Neural progenitor cell (in vitro differentiated cells): Measurements from ENCODE around the gene RAB11FIP3. TPM values are rescaled to one million over a fixed set of nuclear protein-coding genes. Genes with fewer than 3 reads are reported as not detected.

Experiments
- DNase-seq: peaks from one replicate; pipeline ENCODE4 v3.0.0-alpha.2; 2016; ENCODE audit warnings: low spot score
- H2AFZ ChIP-seq: fragments of 200-600 bp; sonication (generic); replicated peaks from 2 replicates; pipeline ENCODE4 v1.6.1; 2016; ENCODE audit warnings: antibody characterized with exemption
- H3F3A ChIP-seq: fragments of 200-600 bp; sonication (generic); 2 replicates; pipeline ENCODE4 v1.6.1; 2016; ENCODE audit warnings: antibody characterized with exemption, low read depth
- H3K27ac ChIP-seq: fragments of 200-600 bp; sonication (generic); 2 replicates; pipeline ENCODE4 v1.5.1; 2016; ENCODE audit warnings: mild to moderate bottlenecking
- H3K27me3 ChIP-seq: fragments of 200-600 bp; sonication (generic); 2 replicates; pipeline ENCODE4 v1.6.1; 2016; ENCODE audit warnings: mild to moderate bottlenecking, moderate library complexity
- H3K36me3 ChIP-seq: fragments of 200-600 bp; sonication (generic); 2 replicates; pipeline ENCODE4 v1.5.1; 2016
- H3K4me1 ChIP-seq: fragments of 200-600 bp; sonication (generic); 2 replicates; pipeline ENCODE4 v1.6.1; 2016; ENCODE audit warnings: mixed run types
- H3K4me2 ChIP-seq: fragments of 200-600 bp; sonication (generic); 2 replicates; pipeline ENCODE4 v1.6.1; 2016
- H3K4me3 ChIP-seq: fragments of 200-600 bp; sonication (generic); 2 replicates; pipeline ENCODE4 v1.5.1; 2016
- H3K79me2 ChIP-seq: fragments of 200-600 bp; sonication (generic); 2 replicates; pipeline ENCODE4 v1.6.1; 2016; ENCODE audit warnings: low read depth
- H3K9ac ChIP-seq: fragments of 200-600 bp; sonication (generic); 2 replicates; pipeline ENCODE4 v1.6.1; 2016
- H3K9me3 ChIP-seq: fragments of 200-600 bp; sonication (generic); 2 replicates; pipeline ENCODE4 v1.5.1; 2016; ENCODE audit warnings: low read depth
- H4K20me1 ChIP-seq: fragments of 200-600 bp; sonication (generic); 2 replicates; pipeline ENCODE4 v1.6.1; 2016; ENCODE audit warnings: low read depth
- H3K27ac Mint-ChIP-seq: 3 replicates; pipeline ENCODE4 v1.8.0; 2021; ENCODE audit warnings: mixed read lengths
- H3K27me3 Mint-ChIP-seq: 2 replicates; pipeline ENCODE4 v1.8.0; 2022; ENCODE audit warnings: low read depth, mild to moderate bottlenecking, inconsistent platforms, moderate library complexity, mixed read lengths; ENCODE audit not compliant: insufficient read depth
- H3K36me3 Mint-ChIP-seq: 3 replicates; pipeline ENCODE4 v1.8.0; 2021; ENCODE audit warnings: mixed read lengths
- H3K4me1 Mint-ChIP-seq: 3 replicates; pipeline ENCODE4 v1.8.0; 2021; ENCODE audit warnings: mixed read lengths
- H3K4me3 Mint-ChIP-seq: 3 replicates; pipeline ENCODE4 v1.8.0; 2021; ENCODE audit warnings: mild to moderate bottlenecking, moderate library complexity, mixed read lengths
- H3K9me3 Mint-ChIP-seq: 3 replicates; pipeline ENCODE4 v1.8.0; 2020; ENCODE audit warnings: mixed read lengths
- EZH2 ChIP-seq: fragments of 200-600 bp; sonication (generic); IDR thresholded peaks from 2 replicates; pipeline ENCODE4 v1.6.1; 2017; ENCODE audit warnings: antibody characterized with exemption, mild to moderate bottlenecking, moderate library complexity
- EZH2phosphoT487 ChIP-seq: fragments of 200-600 bp; sonication (generic); IDR thresholded peaks from 2 replicates; pipeline ENCODE4 v1.6.1; 2017; ENCODE audit warnings: antibody characterized with exemption
- total RNA-seq: library from RNA; depleted of rRNA; stranded (reverse); fragments of >200 nt; gene quantifications from 2 replicates; pipeline ENCODE4 v1.2.3, GENCODE V29; 2015; ENCODE audit warnings: low replicate concordance
- TF ChIP-seq, protein P1 (sequence below): fragments of 200-600 bp; sonication (generic); IDR thresholded peaks from 2 replicates; pipeline ENCODE4 v1.5.1; 2017; ENCODE audit warnings: antibody characterized with exemption, mild to moderate bottlenecking

Gene RAB11FIP3
- total RNA-seq, 1 donor from 2014 or later: 15.5 TPM

DNA sequence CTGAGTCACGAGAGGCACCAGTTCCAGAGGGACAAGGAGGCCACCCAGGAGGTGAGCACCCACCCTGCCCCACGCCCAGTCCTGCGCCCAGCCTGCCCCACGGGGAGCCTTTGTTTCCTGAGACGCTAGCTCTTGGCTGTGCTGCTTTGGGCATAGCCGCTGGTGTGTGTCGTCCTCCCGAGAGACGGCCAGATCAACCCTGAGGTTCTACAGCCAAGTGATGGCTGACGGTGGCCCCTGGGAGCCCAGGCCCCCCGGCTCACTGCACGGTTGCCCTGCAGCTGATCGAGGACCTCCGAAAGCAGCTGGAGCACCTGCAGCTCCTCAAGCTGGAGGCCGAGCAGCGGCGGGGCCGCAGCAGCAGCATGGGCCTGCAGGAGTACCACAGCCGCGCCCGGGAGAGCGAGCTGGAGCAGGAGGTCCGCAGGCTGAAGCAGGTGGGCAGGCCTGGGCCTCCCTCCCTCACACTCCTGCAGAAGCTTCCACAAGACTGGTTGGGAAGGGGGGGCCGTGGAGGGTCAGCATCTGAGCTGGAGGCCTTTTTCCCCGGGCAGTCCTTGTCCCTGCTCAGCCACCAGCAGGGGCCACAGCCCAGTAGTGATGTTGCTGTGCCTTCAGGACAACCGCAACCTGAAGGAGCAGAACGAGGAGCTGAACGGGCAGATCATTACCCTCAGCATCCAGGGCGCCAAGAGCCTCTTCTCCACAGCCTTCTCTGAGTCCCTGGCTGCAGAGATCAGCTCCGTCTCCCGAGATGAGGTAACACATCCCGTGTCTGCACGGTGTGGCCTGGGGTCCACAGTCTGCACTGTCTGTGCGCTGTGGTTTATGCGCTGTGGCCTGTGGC is 94.6 kb downstream of the RAB11FIP3 start:
- H3K4me1 ChIP-seq: no peaks in the 10 kb centered on the region
- no peaks in the 10 kb centered on the region for H3K9me3 ChIP-seq
- TF ChIP-seq EZH2phosphoT487 (no peak), EZH2 (no peak)
- TF ChIP-seq, protein P1, sequence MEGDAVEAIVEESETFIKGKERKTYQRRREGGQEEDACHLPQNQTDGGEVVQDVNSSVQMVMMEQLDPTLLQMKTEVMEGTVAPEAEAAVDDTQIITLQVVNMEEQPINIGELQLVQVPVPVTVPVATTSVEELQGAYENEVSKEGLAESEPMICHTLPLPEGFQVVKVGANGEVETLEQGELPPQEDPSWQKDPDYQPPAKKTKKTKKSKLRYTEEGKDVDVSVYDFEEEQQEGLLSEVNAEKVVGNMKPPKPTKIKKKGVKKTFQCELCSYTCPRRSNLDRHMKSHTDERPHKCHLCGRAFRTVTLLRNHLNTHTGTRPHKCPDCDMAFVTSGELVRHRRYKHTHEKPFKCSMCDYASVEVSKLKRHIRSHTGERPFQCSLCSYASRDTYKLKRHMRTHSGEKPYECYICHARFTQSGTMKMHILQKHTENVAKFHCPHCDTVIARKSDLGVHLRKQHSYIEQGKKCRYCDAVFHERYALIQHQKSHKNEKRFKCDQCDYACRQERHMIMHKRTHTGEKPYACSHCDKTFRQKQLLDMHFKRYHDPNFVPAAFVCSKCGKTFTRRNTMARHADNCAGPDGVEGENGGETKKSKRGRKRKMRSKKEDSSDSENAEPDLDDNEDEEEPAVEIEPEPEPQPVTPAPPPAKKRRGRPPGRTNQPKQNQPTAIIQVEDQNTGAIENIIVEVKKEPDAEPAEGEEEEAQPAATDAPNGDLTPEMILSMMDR: no peak
- Mint-ChIP-seq H3K27ac (no peak overlapping the region), H3K4me1 (no peaks in the 10 kb centered on the region), H3K9me3 (no peaks in the 10 kb centered on the region), H3K4me3 (no peak overlapping the region), H3K27me3 (no peaks in the 10 kb centered on the region), H3K36me3 (peaks cover 6% of the 10 kb centered on the region)
- no peaks in the 10 kb centered on the region for H3K36me3 ChIP-seq
- H3K79me2 ChIP-seq: no peaks in the 10 kb centered on the region
- H3K27ac ChIP-seq: no peak overlapping the region
- H4K20me1 ChIP-seq: peaks cover 14% of the 10 kb centered on the region
- H3K27me3 ChIP-seq: no peaks in the 10 kb centered on the region
- no peak overlapping the region for H3K4me3 ChIP-seq
- no peak overlapping the region for H3K4me2 ChIP-seq
- DNase-seq: no peak
- no peak overlapping the region for H3K9ac ChIP-seq
- no peak overlapping the region for H2AFZ ChIP-seq
- peaks cover 7% of the 10 kb centered on the region for H3F3A ChIP-seq

- H3K79me2 ChIP-seq: peaks cover 3% of the 10 kb centered on the region
- no peak for TF ChIP-seq EZH2
- TF ChIP-seq, protein P1: no peak
- TF ChIP-seq EZH2phosphoT487: no peak
- no peaks in the 10 kb centered on the region for H3K27me3 ChIP-seq
- H3K27ac ChIP-seq: no peak overlapping the region
- H3K27me3 Mint-ChIP-seq: peaks cover 3% of the 10 kb centered on the region
- H3K4me1 ChIP-seq: no peaks in the 10 kb centered on the region
- H3K27ac Mint-ChIP-seq: no peak overlapping the region
- no peak overlapping the region for H3K4me3 Mint-ChIP-seq
- no peak overlapping the region for H3K4me2 ChIP-seq
- H3K9ac ChIP-seq: no peak overlapping the region
- H3K9me3 Mint-ChIP-seq: no peaks in the 10 kb centered on the region
- no peak for DNase-seq
- no peak overlapping the region for H2AFZ ChIP-seq
- H3K9me3 ChIP-seq: no peaks in the 10 kb centered on the region
- H3K4me1 Mint-ChIP-seq: peaks cover 6% of the 10 kb centered on the region
- peaks cover 7% of the 10 kb centered on the region for H3F3A ChIP-seq
- peaks cover 22% of the 10 kb centered on the region for H4K20me1 ChIP-seq
- H3K36me3 Mint-ChIP-seq: peaks cover 7% of the 10 kb centered on the region
- H3K36me3 ChIP-seq: no peaks in the 10 kb centered on the region
- no peak overlapping the region for H3K4me3 ChIP-seq
Measured at GRCh38 chr16:520847-521246, 95.4 kb downstream of the RAB11FIP3 start.

DNA sequence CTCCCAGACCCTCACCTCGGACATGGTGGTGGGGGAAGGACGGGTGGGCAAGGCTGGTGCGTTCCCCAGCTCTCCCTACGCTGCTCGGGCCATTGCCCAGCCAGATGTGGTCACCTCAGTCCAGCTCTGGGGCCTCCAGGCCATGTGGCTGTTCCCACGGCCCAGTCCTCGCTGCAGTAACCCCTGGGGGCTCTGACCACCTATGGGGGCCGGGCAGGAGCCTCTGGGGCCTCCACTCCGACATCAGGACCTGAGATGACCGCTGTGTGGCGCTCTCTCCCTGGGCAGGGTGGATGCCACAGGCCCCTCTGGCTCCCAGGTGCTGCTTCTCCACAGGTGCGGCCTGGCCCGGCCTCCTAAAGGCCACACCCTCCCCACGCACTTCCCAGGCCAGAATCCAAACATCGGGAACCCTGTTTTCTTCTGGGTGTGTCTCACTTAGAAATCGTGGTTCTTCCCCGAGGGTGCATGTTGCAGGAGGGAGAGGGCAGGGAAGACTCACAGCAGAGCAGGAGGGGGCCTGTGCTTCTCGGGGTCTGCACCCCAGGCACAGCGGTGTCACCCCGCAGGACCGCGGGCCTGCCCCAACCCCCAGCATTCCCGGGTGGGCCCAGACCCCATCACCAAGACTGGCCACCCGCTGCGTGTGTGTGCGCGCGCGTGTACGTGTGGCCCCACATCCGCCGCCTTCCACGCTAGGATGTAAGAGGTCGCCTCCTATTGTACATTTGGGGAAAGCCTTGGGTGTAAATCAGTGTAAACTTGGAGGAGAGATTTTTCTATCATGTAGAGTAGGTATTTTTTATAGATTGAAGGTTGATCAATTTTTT is 96.1 kb downstream of the RAB11FIP3 start:
- Histone ChIP-seq H3K4me1 (no peaks in the 10 kb centered on the region), H3K9ac (no peak overlapping the region), H3K79me2 (peaks cover 10% of the 10 kb centered on the region), H3K27ac (no peak overlapping the region), H3K9me3 (no peaks in the 10 kb centered on the region), H4K20me1 (peaks cover 29% of the 10 kb centered on the region), H3K4me2 (no peak overlapping the region), H2AFZ (no peak overlapping the region), H3K36me3 (no peaks in the 10 kb centered on the region), H3F3A (peaks cover 7% of the 10 kb centered on the region), H3K27me3 (no peaks in the 10 kb centered on the region), H3K4me3 (no peak overlapping the region)
- H3K9me3 Mint-ChIP-seq: no peaks in the 10 kb centered on the region
- TF ChIP-seq, protein P1: peak; percentile 35
- TF ChIP-seq EZH2 (no peak), EZH2phosphoT487 (no peak)
- peaks cover 5% of the 10 kb centered on the region for H3K27me3 Mint-ChIP-seq
- H3K36me3 Mint-ChIP-seq: peaks cover 5% of the 10 kb centered on the region
- H3K4me3 Mint-ChIP-seq: no peak overlapping the region
- peaks cover 9% of the 10 kb centered on the region for H3K4me1 Mint-ChIP-seq
- H3K27ac Mint-ChIP-seq: no peak overlapping the region
- DNase-seq: no peak
